KOPT-K1 (cell line): ENCODE measurements around the gene MSL3.
A peak's percentile ranks its signal among the peaks of the same experiment; 100 is the strongest.

ENCODE experiments used
- H3K27ac ChIP-seq: fragments of 200-600 bp; sonication (generic); 2 replicates; pipeline ENCODE4 v1.5.1; 2016; ENCODE audit warnings: antibody characterized with exemption, mild to moderate bottlenecking, low read depth, low read length; ENCODE audit not compliant: poor library complexity, severe bottlenecking
- H3K36me3 ChIP-seq: fragments of 200-600 bp; sonication (generic); 2 replicates; pipeline ENCODE4 v1.5.1; 2017; ENCODE audit warnings: antibody characterized with exemption, mild to moderate bottlenecking, low read length, moderate library complexity; ENCODE audit not compliant: insufficient read depth
- H3K9me3 ChIP-seq: fragments of 200-600 bp; sonication (generic); 2 replicates; pipeline ENCODE4 v1.5.1; 2017; ENCODE audit warnings: antibody characterized with exemption, low read length, mild to moderate bottlenecking; ENCODE audit not compliant: insufficient read depth, poor library complexity, severe bottlenecking

Gene MSL3

DNA sequence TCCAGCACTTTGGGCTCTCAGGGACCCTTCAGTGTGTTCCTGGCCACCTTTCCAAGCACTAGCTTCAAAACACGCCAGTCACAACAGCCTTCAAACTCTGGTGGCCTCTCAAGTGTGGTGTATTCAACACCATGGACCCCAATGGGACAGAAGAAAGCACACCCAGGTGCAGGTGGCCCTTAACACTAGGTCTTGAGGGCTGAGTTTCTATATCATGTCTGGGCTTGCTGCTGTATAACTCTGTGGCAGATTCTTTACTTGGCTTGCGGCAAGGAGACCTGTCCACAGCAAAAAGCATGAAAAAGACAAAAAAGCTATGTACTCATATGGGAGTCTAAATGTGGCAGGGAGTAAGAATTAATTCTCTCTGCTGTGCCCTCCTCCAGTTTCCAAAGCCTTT is 23.1 kb downstream of the MSL3 start:
- H3K9me3 ChIP-seq = no peaks in the 10 kb centered on the region
- no peaks in the 10 kb centered on the region for H3K36me3 ChIP-seq
- H3K27ac ChIP-seq = no peak overlapping the region

DNA sequence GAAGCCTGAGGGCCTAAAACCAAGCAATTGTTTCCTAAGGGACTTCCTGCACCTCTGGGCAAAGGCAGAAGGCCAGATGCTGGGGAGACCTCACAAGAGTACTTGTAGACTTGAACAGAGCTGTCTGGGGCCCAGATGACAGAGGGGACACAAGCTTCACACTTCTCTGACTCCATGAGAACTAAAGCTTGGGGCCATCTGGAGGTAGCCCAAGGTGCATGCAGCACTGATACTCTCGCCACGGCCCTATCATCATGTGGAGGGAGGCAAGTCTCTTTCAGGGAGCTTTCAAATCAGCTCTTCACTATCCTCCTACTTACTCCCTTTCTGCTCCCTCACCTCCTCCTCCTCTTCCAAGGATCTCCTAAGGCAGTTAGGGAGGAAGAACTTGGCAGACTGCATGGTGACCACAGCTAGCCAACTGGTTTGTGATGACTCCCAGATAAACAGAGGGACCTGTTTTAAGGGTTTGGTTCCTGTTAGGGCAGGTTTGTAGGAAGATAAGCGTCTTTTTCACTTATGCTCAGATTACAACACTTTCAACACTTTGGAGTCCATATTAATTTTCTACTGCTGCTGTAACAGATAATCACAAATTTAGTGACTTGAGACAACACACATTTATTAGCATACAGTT is 23.8 kb downstream of the MSL3 start:
- Histone ChIP-seq H3K27ac (no peak overlapping the region), H3K36me3 (no peaks in the 10 kb centered on the region)

DNA sequence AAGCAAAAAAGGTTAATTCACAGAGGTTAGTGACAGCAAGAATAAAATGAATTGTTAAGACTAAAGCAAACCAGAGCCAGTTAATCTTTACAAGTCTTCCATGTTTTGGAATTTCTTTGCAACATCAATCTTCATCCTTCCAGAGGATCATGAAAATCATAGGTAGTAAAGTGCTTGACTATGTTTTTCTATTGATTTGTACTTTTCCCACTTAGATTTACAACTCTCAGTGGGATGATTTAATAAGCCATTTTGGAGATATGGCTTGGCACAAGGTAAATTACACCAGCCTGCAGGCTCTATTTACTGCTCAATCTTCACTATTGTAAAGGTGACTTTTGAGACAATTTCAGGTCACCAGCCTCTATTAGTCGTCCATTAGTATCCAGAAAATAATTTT is 26.5 kb downstream of the MSL3 start:
- no peaks in the 10 kb centered on the region for H3K36me3 ChIP-seq
- H3K27ac ChIP-seq = no peak overlapping the region
- no peaks in the 10 kb centered on the region for H3K9me3 ChIP-seq

More for the DNA sequence above, 23.8 kb downstream of the MSL3 start:
- no peaks in the 10 kb centered on the region for H3K9me3 ChIP-seq

- H3K36me3 ChIP-seq = no peaks in the 10 kb centered on the region
- no peak overlapping the region for H3K27ac ChIP-seq
- H3K9me3 ChIP-seq = no peaks in the 10 kb centered on the region
Observed at GRCh38 chrX:11786862-11787261, 28.8 kb downstream of the MSL3 start.

DNA sequence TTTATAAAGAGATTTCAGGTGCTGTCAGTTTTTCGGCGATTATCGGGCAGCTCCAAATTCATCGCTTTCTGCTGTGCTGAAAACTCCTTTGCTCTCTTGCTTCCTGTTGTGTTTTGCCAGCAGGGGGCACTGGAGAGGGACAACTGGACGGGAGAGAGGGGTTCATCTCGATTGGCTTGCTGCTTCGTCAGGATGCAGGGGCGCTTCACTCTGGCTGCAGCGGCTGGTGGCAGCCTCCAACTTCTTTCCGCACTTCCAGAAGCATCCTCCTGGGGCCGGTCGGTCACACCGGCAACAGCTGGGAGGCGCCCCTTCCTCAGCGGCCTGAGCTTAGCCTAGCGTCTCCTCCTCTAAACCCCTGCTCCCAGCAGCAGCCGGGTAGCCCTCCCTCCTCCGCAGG is 29.5 kb downstream of the MSL3 start:
- Histone ChIP-seq H3K36me3 (no peaks in the 10 kb centered on the region), H3K27ac (no peak overlapping the region), H3K9me3 (no peaks in the 10 kb centered on the region)

DNA sequence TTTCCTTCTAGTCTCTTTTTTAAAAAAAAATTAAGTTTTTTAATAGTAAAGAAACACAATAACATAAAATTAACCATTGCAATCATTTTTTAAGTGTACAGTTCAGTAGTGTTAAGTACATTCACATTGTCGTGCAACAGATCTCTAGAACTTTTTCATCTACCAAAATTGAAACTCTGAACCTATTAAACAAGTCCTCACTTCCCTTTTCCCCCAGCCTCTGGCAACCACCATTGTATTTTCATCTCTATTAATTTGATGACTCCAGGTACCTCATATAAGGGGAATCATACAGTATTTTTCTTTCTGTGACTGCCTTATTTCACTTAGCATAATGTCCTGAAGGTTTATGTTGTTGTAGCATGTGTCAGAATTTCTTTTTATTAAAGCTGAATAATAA is 31.8 kb downstream of the MSL3 start:
- no peaks in the 10 kb centered on the region for H3K9me3 ChIP-seq
- H3K36me3 ChIP-seq = no peaks in the 10 kb centered on the region
- no peak overlapping the region for H3K27ac ChIP-seq

DNA sequence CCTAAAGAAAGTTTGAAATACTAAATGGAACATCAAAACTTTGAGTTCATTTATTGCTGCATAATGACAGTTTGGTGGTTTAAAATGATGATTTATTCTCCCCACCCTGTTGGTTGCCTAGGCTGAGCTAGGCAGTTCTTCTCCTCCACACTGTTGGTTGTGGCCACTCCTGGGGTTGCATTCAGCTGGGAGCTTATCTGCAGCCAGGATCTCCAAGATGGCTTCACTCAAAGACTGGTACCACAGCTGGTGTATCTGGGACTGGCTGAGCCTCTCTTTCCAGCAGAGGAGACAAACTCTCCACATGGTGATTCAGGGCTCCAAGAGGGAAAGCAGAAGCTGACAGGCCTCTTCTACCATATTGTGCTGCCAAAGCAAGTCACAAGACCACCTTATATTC is 33.1 kb downstream of the MSL3 start:
- peak overlapping the region; percentile 35 for H3K27ac ChIP-seq
- H3K36me3 ChIP-seq = no peaks in the 10 kb centered on the region
- H3K9me3 ChIP-seq = no peaks in the 10 kb centered on the region

GRCh38 chrX:11791537-11791936 is 33.5 kb downstream of the MSL3 start:
- Histone ChIP-seq H3K27ac (peak overlapping the region; percentile 62), H3K9me3 (no peaks in the 10 kb centered on the region), H3K36me3 (no peaks in the 10 kb centered on the region)

GRCh38 chrX:11792461-11793421 is 34.7 kb downstream of the MSL3 start:
- Histone ChIP-seq H3K27ac (peak overlapping the region; percentile 62), H3K36me3 (no peaks in the 10 kb centered on the region)

DNA sequence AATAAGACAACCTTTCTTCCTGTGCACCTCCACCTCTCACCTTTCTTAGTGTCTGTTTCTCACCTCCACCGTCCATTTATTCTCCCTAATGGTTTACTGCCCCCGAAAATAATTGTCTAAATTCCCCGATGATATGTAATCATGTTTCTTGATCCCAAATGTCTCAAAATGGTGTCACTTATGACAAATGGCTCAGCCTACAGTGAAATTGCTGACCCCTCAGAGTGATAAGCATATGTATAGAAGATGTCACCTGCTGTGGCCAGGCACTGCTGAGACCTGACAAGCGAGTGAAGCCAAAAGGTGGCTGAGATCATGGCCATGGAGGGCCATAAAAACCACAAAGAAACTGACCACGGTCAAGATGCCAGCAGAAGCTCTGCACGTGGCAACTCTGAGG is 35.7 kb downstream of the MSL3 start:
- H3K36me3 ChIP-seq = no peaks in the 10 kb centered on the region
- H3K9me3 ChIP-seq = no peaks in the 10 kb centered on the region
- no peak overlapping the region for H3K27ac ChIP-seq

More at GRCh38 chrX:11792461-11793421, 34.7 kb downstream of the MSL3 start:
- H3K9me3 ChIP-seq = no peaks in the 10 kb centered on the region

- H3K36me3 ChIP-seq = no peaks in the 10 kb centered on the region
- no peak overlapping the region for H3K27ac ChIP-seq
- no peaks in the 10 kb centered on the region for H3K9me3 ChIP-seq
Observed at GRCh38 chrX:11813341-11813740, 55.3 kb downstream of the MSL3 start.
